Common myeloid progenitor, CD34-positive (primary cell): ENCODE measurements around the gene PRRX1.
A peak's percentile ranks its signal among the peaks of the same experiment; 100 is the strongest.

Source experiments
- CTCF ChIA-PET: fragments of 350-600 bp; sonication (Branson Sonifier 250); formaldehyde crosslinking; loops from one replicate; lab custom pipeline; 2021; ENCODE audit warnings: antibody characterized with exemption; lab: Charles Lee
- POLR2A ChIA-PET: fragments of 350-600 bp; sonication (Branson Sonifier 250); formaldehyde crosslinking; loops from one replicate; lab custom pipeline; 2021; ENCODE audit warnings: antibody characterized with exemption; lab: Charles Lee
- DNase-seq, 3 donors: peaks; one replicate each; pipeline versions ENCODE4 v3.0.0 to v3.0.0-alpha.2; 2013
- H3K27ac ChIP-seq, 2 experiments: 1 replicate in 1 of 2; 2 replicates in 1 of 2; pipeline ENCODE4 v1.7.0; 2013; ENCODE audit warnings: inconsistent platforms in 2 of 2, low read length in 2 of 2, mild to moderate bottlenecking in 2 of 2, low read depth in 1 of 2, moderate library complexity in 1 of 2; ENCODE audit not compliant: severe bottlenecking in 2 of 2, insufficient read depth in 1 of 2, poor library complexity in 1 of 2
- H3K27me3 ChIP-seq, 5 experiments: replicated peaks in 2 of 5; 1 replicate in 3 of 5; 2 replicates in 2 of 5; pipeline versions ENCODE4 v1.6.1 to v1.7.0; 2013; ENCODE audit warnings: low read length in 4 of 5, mild to moderate bottlenecking in 2 of 5, moderate library complexity in 2 of 5, inconsistent platforms in 1 of 5; ENCODE audit not compliant: insufficient read depth in 5 of 5, control insufficient read depth in 4 of 5
- H3K36me3 ChIP-seq, 4 experiments: 1 replicate in 2 of 4; 2 replicates in 2 of 4; pipeline versions ENCODE4 v1.6.1 to v1.7.0; 2013; ENCODE audit warnings: low read length in 3 of 4, control low read depth in 1 of 4, mild to moderate bottlenecking in 1 of 4; ENCODE audit not compliant: control insufficient read depth in 4 of 4, insufficient read depth in 4 of 4
- H3K4me1 ChIP-seq, 4 experiments: 1 replicate in 3 of 4; 2 replicates in 1 of 4; pipeline versions ENCODE4 v1.6.1 to v1.7.1; 2013; ENCODE audit warnings: low read length in 3 of 4, mild to moderate bottlenecking in 3 of 4, control low read depth in 1 of 4, inconsistent platforms in 1 of 4, moderate library complexity in 1 of 4; ENCODE audit not compliant: control insufficient read depth in 4 of 4, insufficient read depth in 4 of 4; ENCODE audit errors: control extremely low read depth in 1 of 4
- H3K4me3 ChIP-seq, 7 experiments: 1 replicate in 4 of 7; 2 replicates in 3 of 7; pipeline versions ENCODE4 v1.5.1 to v1.7.0; 2013; ENCODE audit warnings: mild to moderate bottlenecking in 7 of 7, low read length in 6 of 7, moderate library complexity in 6 of 7, inconsistent platforms in 2 of 7, low read depth in 2 of 7, control low read depth in 1 of 7; ENCODE audit not compliant: insufficient read depth in 4 of 7, control insufficient read depth in 1 of 7; ENCODE audit errors: extremely low read depth in 1 of 7
- H3K9me3 ChIP-seq, 5 experiments: 1 replicate in 4 of 5; 2 replicates in 1 of 5; pipeline versions ENCODE4 v1.6.1 to v1.7.1; 2013; ENCODE audit warnings: low read length in 4 of 5, mild to moderate bottlenecking in 2 of 5, inconsistent platforms in 1 of 5, low read depth in 1 of 5, moderate library complexity in 1 of 5; ENCODE audit not compliant: control insufficient read depth in 4 of 5, insufficient read depth in 2 of 5; ENCODE audit errors: control extremely low read depth in 1 of 5
- WGBS: methylation state at CpG from one replicate; pipeline ENCODE4 v1.1.5; 2013; ENCODE audit not compliant: insufficient coverage; 5-methylcytosine and 5-hydroxymethylcytosine counted together

Gene PRRX1

GRCh38 chr1:170664828-170665612, 1.1 kb downstream of the PRRX1 start:
- WGBS = 4% methylated on average over 32 of the region's 37 CpGs
- peaks cover 3 to 57% (median 25%) of the 10 kb centered on the region in 4 experiments for H3K4me1 ChIP-seq
- DNase-seq = peak in 1 of 3 donors; percentile 42
- peaks cover 24 to 99% (median 78%) of the 10 kb centered on the region in 5 experiments for H3K27me3 ChIP-seq
- peak overlapping the region in 5 of 7 experiments; percentile 31 to 62 (median 40) for H3K4me3 ChIP-seq
- H3K9me3 ChIP-seq = no peaks in the 10 kb centered on the region
- no peaks in the 10 kb centered on the region for H3K36me3 ChIP-seq
- H3K27ac ChIP-seq = no peak overlapping the region
- CTCF ChIA-PET = interaction anchor here (1.0 to 1.6 kb wide), 2 partner anchors 8 to 10 kb away, joined by 3 to 4 read pairs; no protein-coding TSS in a partner anchor
- POLR2A ChIA-PET = interaction anchor here (0.6 kb wide), 1 partner anchor 274 kb away, joined by 3 read pairs; no protein-coding TSS in a partner anchor

- Histone ChIP-seq H3K27ac (no peak overlapping the region), H3K27me3 (peaks cover 29 to 100% (median 80%) of the 10 kb centered on the region in 5 experiments), H3K36me3 (no peaks in the 10 kb centered on the region), H3K4me1 (peaks cover 3 to 53% (median 22%) of the 10 kb centered on the region in 4 experiments), H3K4me3 (peak overlapping the region in 1 of 7 experiments; percentile 11), H3K9me3 (no peaks in the 10 kb centered on the region)
- WGBS = 13% methylated on average over 14 of the region's 14 CpGs
- ChIA-PET CTCF (interaction anchor here (1.0 to 1.6 kb wide), 2 partner anchors 9 kb away, joined by 3 to 4 read pairs; no protein-coding TSS in a partner anchor), POLR2A (interaction anchor here (0.6 kb wide), 1 partner anchor 273 kb away, joined by 3 read pairs; no protein-coding TSS in a partner anchor)
- peak in 2 of 3 donors; percentile 55 to 75 for DNase-seq
Observed at GRCh38 chr1:170665629-170666028, 1.7 kb downstream of the PRRX1 start.

GRCh38 chr1:170666541-170667254, 2.8 kb downstream of the PRRX1 start:
- no peak for DNase-seq
- Histone ChIP-seq H3K9me3 (peaks cover 0 to under 1% (median 0%) of the 10 kb centered on the region in 5 experiments), H3K4me1 (peaks cover 3 to 45% (median 19%) of the 10 kb centered on the region in 4 experiments), H3K27me3 (peaks cover 37 to 100% (median 80%) of the 10 kb centered on the region in 5 experiments), H3K27ac (no peak overlapping the region), H3K4me3 (no peak overlapping the region), H3K36me3 (no peaks in the 10 kb centered on the region)
- POLR2A ChIA-PET = no interaction called here
- WGBS = 17% methylated on average over 29 of the region's 32 CpGs
- CTCF ChIA-PET = interaction anchor here (1.9 kb wide), 1 partner anchor 9 kb away, joined by 5 read pairs; no protein-coding TSS in a partner anchor

- no peaks in the 10 kb centered on the region for H3K36me3 ChIP-seq
- WGBS = 6% methylated on average over 30 of the region's 33 CpGs
- H3K4me3 ChIP-seq = peak overlapping the region in 1 of 7 experiments; percentile 9
- DNase-seq = peak in 2 of 3 donors; percentile 54 to 58
- ChIA-PET POLR2A (no interaction called here), CTCF (interaction anchor here (1.1 kb wide), 1 partner anchor 137 kb away, joined by 4 read pairs; the partner anchor contains the start of gene GORAB)
- H3K9me3 ChIP-seq = peaks cover 0 to 2% (median 0%) of the 10 kb centered on the region in 5 experiments
- H3K4me1 ChIP-seq = peaks cover 3 to 37% (median 19%) of the 10 kb centered on the region in 4 experiments
- no peak overlapping the region for H3K27ac ChIP-seq
- H3K27me3 ChIP-seq = peaks cover 51 to 100% (median 74%) of the 10 kb centered on the region in 5 experiments
Observed at GRCh38 chr1:170668209-170669106, 4.5 kb downstream of the PRRX1 start.

GRCh38 chr1:170669107-170669445, 5.1 kb downstream of the PRRX1 start:
- H3K27ac ChIP-seq = no peak overlapping the region
- H3K4me1 ChIP-seq = peaks cover 3 to 32% (median 19%) of the 10 kb centered on the region in 4 experiments
- POLR2A ChIA-PET = no interaction called here
- WGBS = 12% methylated on average over 6 of the region's 8 CpGs
- H3K36me3 ChIP-seq = no peaks in the 10 kb centered on the region
- CTCF ChIA-PET = interaction anchor here (0.6 kb wide), 1 partner anchor 226 kb away, joined by 3 read pairs; no protein-coding TSS in a partner anchor
- H3K9me3 ChIP-seq = peaks cover 0 to 2% (median 0%) of the 10 kb centered on the region in 5 experiments
- H3K27me3 ChIP-seq = peaks cover 55 to 100% (median 73%) of the 10 kb centered on the region in 5 experiments
- no peak overlapping the region for H3K4me3 ChIP-seq
- no peak for DNase-seq
